ENCODE results near the gene PXDN. TPM values are rescaled to one million over a fixed set of nuclear protein-coding genes. Genes with fewer than 3 reads are reported as not detected.

Gene PXDN
- total and polyA plus RNA-seq, 2 of the 4 experiments (the other 2 are of a cell fraction) = 153 to 332 TPM

DNA sequence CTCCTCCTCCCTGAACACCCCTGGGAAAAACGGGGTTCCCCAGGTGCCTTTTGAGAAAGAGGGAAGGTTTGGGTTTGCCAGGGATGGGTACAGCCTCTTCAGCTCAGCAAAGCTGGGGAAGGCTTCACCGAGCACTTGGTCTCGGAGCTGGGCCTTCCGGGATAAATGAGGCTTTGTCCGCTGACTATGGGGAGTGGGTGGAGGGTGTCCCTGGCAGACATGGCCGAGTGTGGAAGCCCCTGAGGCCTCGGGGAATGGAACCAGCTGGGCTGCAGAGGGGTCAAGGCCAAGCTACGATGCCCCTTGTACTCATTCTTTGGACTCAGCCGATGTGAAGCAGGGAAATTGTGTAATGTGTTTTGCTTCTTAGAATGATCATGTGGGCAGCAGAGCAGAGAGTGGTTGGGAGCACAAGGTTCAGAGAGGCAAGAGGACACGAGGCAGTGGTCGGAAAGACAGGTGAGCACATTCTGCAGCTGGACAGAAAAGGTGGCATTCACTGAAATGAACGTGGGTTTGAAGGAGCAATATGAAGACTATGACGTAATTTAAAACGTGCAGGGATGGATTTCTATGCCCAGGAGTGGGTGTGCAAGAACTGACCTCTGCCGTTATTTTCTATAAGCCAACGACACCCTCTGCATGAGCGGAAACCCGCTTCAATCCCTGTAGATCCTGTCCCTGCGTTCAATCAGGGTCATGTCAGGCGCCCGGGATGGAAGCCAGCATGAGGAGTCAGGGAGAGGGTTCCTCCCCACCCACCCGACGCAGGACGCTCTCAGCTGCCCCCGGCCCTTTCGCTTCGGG lies 142.6 kb downstream of the PXDN start:
- CTCF ChIA-PET = interaction anchor here (0.7 to 1.4 kb wide), 3 partner anchors 9 to 149 kb away, joined by 3 to 5 read pairs (median 5); no protein-coding TSS in a partner anchor
- no peak for ATAC-seq (ENCODE audit: low read depth)
- in situ Hi-C loops (cut with MboI; ENCODE audit: low sequenced_read_pairs) = no loop called here

More for the DNA sequence above, 142.6 kb downstream of the PXDN start:
- H4K91ac ChIP-seq (ENCODE audit: insufficient read depth, low read depth, low read length) = peak overlapping the region; percentile 21
- H2BK120ac ChIP-seq (ENCODE audit: low read depth, low read length) = peak overlapping the region; percentile 95
- 59% methylated on average over 8 of the region's 27 CpGs; no CpG with 5 or more reads in 1 of the 2 experiments for WGBS, 2 experiments (ENCODE audit: extremely low coverage in 2 of 2, insufficient read length in 1 of 2)
- no peaks in the 10 kb centered on the region for H3K9me3 ChIP-seq (ENCODE audit: control insufficient read depth, insufficient read depth, low read length)
- peak overlapping the region; percentile 58 for H3K4ac ChIP-seq (ENCODE audit: low read depth, low read length)
- H3K14ac ChIP-seq (replicated peaks; ENCODE audit: low read depth, low read length) = 0 out of 2 replicates have a peak overlapping the region, but pooled peaks have one; percentile 39
- H3K36me3 ChIP-seq (ENCODE audit: control insufficient read depth, insufficient read depth, low read length) = no peaks in the 10 kb centered on the region
- BruUV-seq (replicated peaks) = no TSS peak
- H2BK20ac ChIP-seq (ENCODE audit: low read depth, low read length) = peak overlapping the region; percentile 36
- intact Hi-C loops (cut with micrococcal nuclease) = no loop called here
- H3K56ac ChIP-seq (ENCODE audit: extremely low read depth, insufficient read depth, low read length) = no peak overlapping the region
- no peak overlapping the region for H3K18ac ChIP-seq (ENCODE audit: low read depth, low read length)
- H3K27ac ChIP-seq (ENCODE audit: insufficient read depth, low read length) = no peak overlapping the region
- H4K5ac ChIP-seq (ENCODE audit: low read depth, low read length) = no peak overlapping the region
- dilution Hi-C loops (cut with HindIII; ENCODE audit: low sequenced_read_pairs, unreplicated experiment) = no loop called here
- no peak overlapping the region for H2AK9ac ChIP-seq (replicated peaks; ENCODE audit: low read depth, low read length, poor library complexity)
- peak overlapping the region in 1 of 2 experiments; percentile 49; a peak in 1 of 4 replicates for H4K8ac ChIP-seq (ENCODE audit: low read depth in 2 of 2, low read length in 2 of 2)
- peaks cover 30% of the 10 kb centered on the region for H3K9me1 ChIP-seq (ENCODE audit: insufficient read depth, low read length)
- peak overlapping the region; percentile 25; the same call in 1 of the 2 replicates for H2AK5ac ChIP-seq (ENCODE audit: low read depth, low read length)
- no peak overlapping the region for H2BK5ac ChIP-seq (ENCODE audit: low read depth, low read length, poor library complexity, severe bottlenecking)
- no peak overlapping the region for H2AFZ ChIP-seq (replicated peaks; ENCODE audit: low read length, poor library complexity)
- H3K23ac ChIP-seq (ENCODE audit: low read depth, low read length) = no peak overlapping the region
- peaks cover 36% of the 10 kb centered on the region for H3K4me1 ChIP-seq (ENCODE audit: control insufficient read depth, insufficient read depth, low read length)
- no peak overlapping the region for H3K9ac ChIP-seq (ENCODE audit: low read depth, low read length)
- TF ChIP-seq, protein P1, sequence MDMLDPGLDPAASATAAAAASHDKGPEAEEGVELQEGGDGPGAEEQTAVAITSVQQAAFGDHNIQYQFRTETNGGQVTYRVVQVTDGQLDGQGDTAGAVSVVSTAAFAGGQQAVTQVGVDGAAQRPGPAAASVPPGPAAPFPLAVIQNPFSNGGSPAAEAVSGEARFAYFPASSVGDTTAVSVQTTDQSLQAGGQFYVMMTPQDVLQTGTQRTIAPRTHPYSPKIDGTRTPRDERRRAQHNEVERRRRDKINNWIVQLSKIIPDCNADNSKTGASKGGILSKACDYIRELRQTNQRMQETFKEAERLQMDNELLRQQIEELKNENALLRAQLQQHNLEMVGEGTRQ (IDR thresholded peaks at IDR 0.05; ENCODE audit: low read depth, low read length) = no peak
- TF ChIP-seq CEBPB (IDR thresholded peaks at IDR 0.05; ENCODE audit: low read depth, low read length) (peak; percentile 23; the same call in 1 of the 2 replicates), RFX5 (IDR thresholded peaks at IDR 0.05; ENCODE audit: low read depth, low read length) (no peak)
- no peaks in the 10 kb centered on the region for H3K27me3 ChIP-seq (ENCODE audit: control insufficient read depth, insufficient read depth, low read length)
- POLR2A ChIA-PET (ENCODE audit: unreplicated experiment) = no interaction called here
- peaks cover 0 to 3% of the 10 kb centered on the region in 2 experiments; a peak in 1 of 4 replicates for H3K79me1 ChIP-seq (ENCODE audit: low read depth in 1 of 2, low read length in 2 of 2)
- peak overlapping the region; percentile 12; the same call in 1 of the 3 replicates for H2BK15ac ChIP-seq (ENCODE audit: low read depth, low read length)
- no peak for DNase-seq
- H3K4me2 ChIP-seq (ENCODE audit: low read depth, low read length) = no peak overlapping the region
- no peak overlapping the region for H3K4me3 ChIP-seq (ENCODE audit: insufficient read depth, low read depth, low read length)
- no peaks in the 10 kb centered on the region; the same call in 1 of the 2 replicates for H4K20me1 ChIP-seq (ENCODE audit: insufficient read depth, low read length)
